Heart left ventricle (tissue), 13 donors: ENCODE measurements around the gene RPS25.

ENCODE experiments used
- POLR2A ChIP-seq, 2 donors: fragments of 450-650 bp; IDR thresholded peaks; one replicate each; pipeline ENCODE4 v1.6.1; 2017; ENCODE audit warnings: antibody characterized with exemption in 2 of 2, mild to moderate bottlenecking in 2 of 2, moderate library complexity in 2 of 2
- TF ChIP-seq, protein P1 (sequence below), 12 donors: fragments of 200-600 bp; sonication (generic) in 4 of 12; IDR thresholded peaks; one replicate each; pipeline versions ENCODE4 v1.5.0 to v1.8.0; 2018 to 2022; ENCODE audit warnings: antibody characterized with exemption in 12 of 12, mild to moderate bottlenecking in 5 of 12
- donor health status: ischemic (EF 13 %, LVEDD 7.1; RV severe dilation, severe dysfunction).
- donor health status: DM: no; HTN: yes; CAD: no.
- donor health status: DM: no; HTN: no; CAD: no.
- donor health status: ischemic (EF 25% LVEDD 6.9; RV normal size, moderate dysfunction).
- donor health status: ischemic (EF 25% LVEDD 5.7; RV mildly dilated, moderate dysfunction).
- donor health status: ischemic (EF 35%, LVEDD 5.7; RV mildly dilated, moderate dysfunction).
- donor health status: nonischemic (EF 11% LVEDD 7.7; RV severe dilation, severe dysfunction).
- donor health status: DM: yes; HTN: yes; CAD: no.
- donor health status: PGD.
- donor health status: ischemic (EF 29% LVEDD 5.4; RV normal size, mild dysfunction).
- donor health status: nonischemic (EF 23%, LVEDD 6.1; RV moderate dilation, normal function).

DNA sequence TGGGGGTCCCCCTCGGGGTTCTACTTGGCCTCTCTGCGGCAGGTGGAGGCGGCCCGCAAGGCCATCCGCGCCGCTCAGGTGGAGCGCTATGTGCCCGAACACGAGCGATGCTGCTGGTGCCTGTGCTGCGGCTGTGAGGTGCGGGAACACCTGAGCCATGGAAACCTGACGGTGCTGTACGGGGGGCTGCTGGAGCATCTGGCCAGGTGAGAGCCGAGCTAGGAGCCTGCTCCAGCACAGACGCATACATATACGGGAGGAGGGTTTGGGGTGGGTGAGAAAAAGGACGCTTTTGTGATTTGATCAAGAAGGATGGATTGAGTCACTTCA lies 19.8 kb downstream of the RPS25 start:
- TF ChIP-seq POLR2A (IDR thresholded peaks at IDR 0.05): no peak
- TF ChIP-seq, protein P1, sequence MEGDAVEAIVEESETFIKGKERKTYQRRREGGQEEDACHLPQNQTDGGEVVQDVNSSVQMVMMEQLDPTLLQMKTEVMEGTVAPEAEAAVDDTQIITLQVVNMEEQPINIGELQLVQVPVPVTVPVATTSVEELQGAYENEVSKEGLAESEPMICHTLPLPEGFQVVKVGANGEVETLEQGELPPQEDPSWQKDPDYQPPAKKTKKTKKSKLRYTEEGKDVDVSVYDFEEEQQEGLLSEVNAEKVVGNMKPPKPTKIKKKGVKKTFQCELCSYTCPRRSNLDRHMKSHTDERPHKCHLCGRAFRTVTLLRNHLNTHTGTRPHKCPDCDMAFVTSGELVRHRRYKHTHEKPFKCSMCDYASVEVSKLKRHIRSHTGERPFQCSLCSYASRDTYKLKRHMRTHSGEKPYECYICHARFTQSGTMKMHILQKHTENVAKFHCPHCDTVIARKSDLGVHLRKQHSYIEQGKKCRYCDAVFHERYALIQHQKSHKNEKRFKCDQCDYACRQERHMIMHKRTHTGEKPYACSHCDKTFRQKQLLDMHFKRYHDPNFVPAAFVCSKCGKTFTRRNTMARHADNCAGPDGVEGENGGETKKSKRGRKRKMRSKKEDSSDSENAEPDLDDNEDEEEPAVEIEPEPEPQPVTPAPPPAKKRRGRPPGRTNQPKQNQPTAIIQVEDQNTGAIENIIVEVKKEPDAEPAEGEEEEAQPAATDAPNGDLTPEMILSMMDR (IDR thresholded peaks at IDR 0.05): no peak
